Right lobe of liver (tissue), 6 donors: ENCODE data around the gene PXDN. TPM values are rescaled to one million over a fixed set of nuclear protein-coding genes. Genes with fewer than 3 reads are reported as not detected.

ENCODE experiments used
- ATAC-seq, 4 donors: fragments of 200-7000 bp; cut with Tn5 transposase; one replicate each; pipeline ENCODE4 v1.9.1; 2020; ENCODE audit warnings: mild to moderate bottlenecking in 4 of 4, moderate library complexity in 4 of 4
- DNase-seq, 3 donors: peaks; one replicate each; pipeline ENCODE4 v3.0.0-alpha.2; 2020
- H3K27ac ChIP-seq, 3 donors: fragments of 200-600 bp; one replicate each; pipeline ENCODE4 v1.8.0; 2022
- H3K27me3 ChIP-seq, 2 donors: fragments of 200-600 bp; one replicate each; pipeline ENCODE4 v1.8.0; 2022
- H3K36me3 ChIP-seq, 4 donors: fragments of 200-600 bp; sonication (generic) in 1 of 4; one replicate each; pipeline versions ENCODE4 v1.5.1 to v1.8.0; 2017 to 2022; ENCODE audit warnings: control low read depth in 1 of 4
- H3K4me1 ChIP-seq, 4 donors: fragments of 200-600 bp; sonication (generic) in 1 of 4; one replicate each; pipeline versions ENCODE4 v1.5.1 to v1.8.0; 2017 to 2022; ENCODE audit warnings: control low read depth in 1 of 4
- H3K4me3 ChIP-seq, 3 donors: fragments of 200-600 bp; one replicate each; pipeline ENCODE4 v1.8.0; 2022
- H3K9me3 ChIP-seq, 4 donors: fragments of 200-600 bp; sonication (generic) in 1 of 4; one replicate each; pipeline versions ENCODE4 v1.5.1 to v1.8.0; 2017 to 2022; ENCODE audit warnings: control low read depth in 1 of 4
- POLR2A ChIP-seq: fragments of 450-650 bp; IDR thresholded peaks from one replicate; pipeline ENCODE4 v1.6.1; 2017; ENCODE audit warnings: antibody characterized with exemption, mild to moderate bottlenecking
- WGBS: methylation state at CpG from one replicate; pipeline ENCODE4 v1.1.6; 2018; ENCODE audit warnings: low coverage, low lambda C conversion rate; ENCODE audit not compliant: insufficient coverage; ENCODE audit errors: missing lambda C conversion rate; 5-methylcytosine and 5-hydroxymethylcytosine counted together
- intact Hi-C, 2 donors: fragments of 100-400 bp; cut with DNase I; formaldehyde crosslinking; loops; one replicate each; pipeline versions ENCODE4 v1.11.2 to v1.14.1; 2022
- total RNA-seq, 6 experiments: library from RNA; depleted of rRNA in 2 of 6; stranded (reverse); fragments of >200 nt in 2 of 6; fragmentation: NEBNext Ultra II Directional in 3 of 6; extraction: Animal tissue kit (Norgen Biotek cat#: 25700) in 3 of 6; gene quantifications; one replicate each; pipeline versions ENCODE4 v1.1.0 to v1.2.4, GENCODE V29; 2016 to 2023
- TF ChIP-seq, protein P1 (sequence below), 4 donors: fragments of 200-600 bp in 3 of 4; fragments of 450-650 bp in 1 of 4; IDR thresholded peaks; one replicate each; pipeline versions ENCODE4 v1.5.1 to v1.8.0; 2016 to 2022; ENCODE audit warnings: antibody characterized with exemption in 4 of 4, mild to moderate bottlenecking in 2 of 4
- donor health status: DM: no; HTN: yes; CAD: no.
- donor health status: DM: no; HTN: no; CAD: no.
- donor health status: DM: no; HTN: no; CAD: no.
- donor health status: DM: no; HTN: yes; CAD: no.
- donor health status: DM: no; HTN: yes; CAD: no.

The PXDN gene
- total RNA-seq, 6 experiments from 2014 or later = 5.5 to 21.0 (median 11.4) TPM

DNA sequence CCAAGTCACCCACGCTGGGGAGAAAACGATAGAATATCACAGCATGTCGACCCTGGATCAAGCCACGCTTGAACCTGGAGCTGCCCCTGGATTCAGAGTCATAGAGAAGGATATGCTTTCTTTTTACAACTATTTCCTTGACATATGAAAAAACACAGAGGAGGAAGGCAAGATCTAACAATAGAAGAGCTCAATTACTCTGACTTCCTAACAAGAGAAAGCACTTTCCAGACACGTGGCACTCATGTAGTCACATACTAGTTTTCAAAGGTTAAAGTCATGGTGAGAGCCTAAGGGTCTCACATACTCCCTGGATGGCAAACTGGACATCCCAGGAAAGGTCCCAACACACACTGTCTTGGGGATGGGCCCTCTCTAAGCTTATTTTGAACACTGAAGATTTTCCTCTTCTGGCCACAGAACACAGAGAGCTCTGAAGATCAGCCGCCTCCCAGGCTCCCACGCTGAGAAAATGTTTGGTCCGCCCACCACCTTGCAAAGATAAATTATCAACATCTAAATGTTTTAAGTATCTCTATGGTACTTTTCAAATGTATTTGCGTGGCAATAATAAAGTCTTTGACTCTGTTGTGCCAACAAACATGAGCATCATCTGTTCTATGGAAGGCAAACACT is 4.9 kb downstream of the PXDN start:
- Histone ChIP-seq H3K27me3 (no peaks in the 10 kb centered on the region), H3K36me3 (no peaks in the 10 kb centered on the region), H3K9me3 (no peaks in the 10 kb centered on the region), H3K4me1 (peaks cover 0 to 9% (median 0%) of the 10 kb centered on the region in 4 donors), H3K27ac (peak overlapping the region in 1 of 3 donors; percentile 47), H3K4me3 (no peak overlapping the region)
- 60% methylated on average over 9 of the region's 9 CpGs for whole genome bisulfite sequencing
- TF ChIP-seq, protein P1, sequence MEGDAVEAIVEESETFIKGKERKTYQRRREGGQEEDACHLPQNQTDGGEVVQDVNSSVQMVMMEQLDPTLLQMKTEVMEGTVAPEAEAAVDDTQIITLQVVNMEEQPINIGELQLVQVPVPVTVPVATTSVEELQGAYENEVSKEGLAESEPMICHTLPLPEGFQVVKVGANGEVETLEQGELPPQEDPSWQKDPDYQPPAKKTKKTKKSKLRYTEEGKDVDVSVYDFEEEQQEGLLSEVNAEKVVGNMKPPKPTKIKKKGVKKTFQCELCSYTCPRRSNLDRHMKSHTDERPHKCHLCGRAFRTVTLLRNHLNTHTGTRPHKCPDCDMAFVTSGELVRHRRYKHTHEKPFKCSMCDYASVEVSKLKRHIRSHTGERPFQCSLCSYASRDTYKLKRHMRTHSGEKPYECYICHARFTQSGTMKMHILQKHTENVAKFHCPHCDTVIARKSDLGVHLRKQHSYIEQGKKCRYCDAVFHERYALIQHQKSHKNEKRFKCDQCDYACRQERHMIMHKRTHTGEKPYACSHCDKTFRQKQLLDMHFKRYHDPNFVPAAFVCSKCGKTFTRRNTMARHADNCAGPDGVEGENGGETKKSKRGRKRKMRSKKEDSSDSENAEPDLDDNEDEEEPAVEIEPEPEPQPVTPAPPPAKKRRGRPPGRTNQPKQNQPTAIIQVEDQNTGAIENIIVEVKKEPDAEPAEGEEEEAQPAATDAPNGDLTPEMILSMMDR (IDR thresholded peaks at IDR 0.05) = no peak
- TF ChIP-seq POLR2A = no peak
- ATAC-seq (no peak), DNase-seq (no peak)
- intact Hi-C loops = no loop called here

DNA sequence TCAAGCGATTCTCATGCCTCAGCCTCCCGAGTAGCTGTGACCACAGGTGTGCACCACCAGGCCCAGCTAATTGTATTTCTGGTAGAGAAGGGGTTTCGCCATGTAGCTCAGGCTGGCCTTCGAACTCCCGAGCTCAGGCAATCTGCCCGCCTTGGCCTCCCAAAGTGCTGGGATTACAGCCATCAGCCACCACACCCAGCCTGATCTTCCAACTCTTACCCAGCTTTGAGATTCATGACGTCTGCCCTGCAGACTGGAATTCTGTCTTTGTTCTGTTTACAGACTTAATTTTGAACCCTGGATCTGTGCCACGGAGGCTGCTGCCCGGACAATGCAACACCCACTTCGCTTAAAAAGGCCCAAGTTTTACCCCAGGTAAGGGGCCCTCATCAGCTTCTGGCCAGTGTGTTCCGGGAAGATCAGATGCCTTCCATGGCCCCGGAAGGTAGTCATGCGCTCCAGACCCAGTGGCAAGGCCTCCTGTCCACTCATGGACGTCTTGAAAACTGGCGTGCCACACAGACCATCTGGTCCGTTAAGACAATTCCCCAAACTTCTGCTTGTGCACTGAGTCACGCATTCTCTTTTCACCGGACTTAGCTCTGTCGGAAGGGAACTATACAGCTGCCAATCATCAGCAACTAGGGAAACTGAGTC is 5.5 kb downstream of the PXDN start:
- TF ChIP-seq, protein P1 (IDR thresholded peaks at IDR 0.05) = no peak
- TF ChIP-seq POLR2A = no peak
- DNase-seq (peak in 1 of 3 donors; percentile 24), ATAC-seq (no peak)
- H3K27me3 ChIP-seq = no peaks in the 10 kb centered on the region
- peaks cover 0 to 9% (median 0%) of the 10 kb centered on the region in 4 donors for H3K4me1 ChIP-seq
- H3K27ac ChIP-seq = no peak overlapping the region
- no peaks in the 10 kb centered on the region for H3K36me3 ChIP-seq
- H3K9me3 ChIP-seq = no peaks in the 10 kb centered on the region
- H3K4me3 ChIP-seq = no peak overlapping the region
- WGBS = 81% methylated on average over 14 of the region's 19 CpGs
- intact Hi-C loops = no loop called here

DNA sequence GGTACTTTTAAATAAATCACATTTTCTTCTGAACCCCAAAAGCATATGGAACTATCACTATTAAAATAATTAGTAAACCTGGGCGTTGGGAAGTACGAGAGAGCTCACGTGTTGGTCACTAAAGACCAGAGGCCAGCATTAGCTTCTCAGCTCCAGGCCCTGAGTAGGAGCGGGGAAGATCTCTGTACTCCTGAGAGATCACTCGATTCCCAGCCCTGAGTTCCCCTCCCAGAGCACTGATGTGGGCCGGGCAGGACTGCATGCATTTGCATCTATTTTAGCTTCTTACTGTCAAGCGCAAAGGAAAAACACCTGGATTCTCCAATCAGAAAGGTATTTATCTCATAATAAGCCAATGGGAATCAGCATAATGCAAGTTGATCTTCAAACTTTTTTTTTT is 6.2 kb downstream of the PXDN start:
- Histone ChIP-seq H3K9me3 (no peaks in the 10 kb centered on the region), H3K36me3 (no peaks in the 10 kb centered on the region), H3K4me3 (no peak overlapping the region), H3K27me3 (no peaks in the 10 kb centered on the region), H3K4me1 (peaks cover 0 to 9% (median 0%) of the 10 kb centered on the region in 4 donors), H3K27ac (no peak overlapping the region)
- WGBS = 63% methylated on average over 4 of the region's 7 CpGs
- TF ChIP-seq, protein P1 (IDR thresholded peaks at IDR 0.05) = no peak
- no peak for TF ChIP-seq POLR2A
- no peak for DNase-seq
- no peak for ATAC-seq
- intact Hi-C loops = no loop called here

DNA sequence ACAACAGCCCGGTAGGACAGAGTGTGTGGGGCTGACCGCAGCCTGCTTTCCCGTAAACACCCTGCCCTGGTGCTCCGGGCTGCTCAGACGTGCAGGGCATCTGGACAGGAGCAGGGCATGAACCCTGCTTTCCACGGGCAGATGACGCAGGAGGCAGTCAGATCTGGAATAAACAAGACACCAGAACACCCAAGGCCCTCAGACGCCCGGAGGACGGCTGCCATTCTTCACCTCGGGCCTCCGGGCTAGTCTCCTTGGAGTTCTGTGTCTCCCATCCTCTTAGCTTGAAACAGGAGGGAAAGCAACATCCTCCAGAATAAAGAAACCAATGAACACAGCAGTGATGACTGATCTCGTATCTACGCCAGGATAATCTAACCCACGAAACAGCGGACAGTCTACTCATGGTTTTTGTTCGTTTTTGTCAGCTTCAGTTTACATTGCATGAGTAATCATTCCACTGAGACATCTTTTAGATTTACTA is 7.3 kb downstream of the PXDN start:
- Histone ChIP-seq H3K36me3 (no peaks in the 10 kb centered on the region), H3K27ac (no peak overlapping the region), H3K27me3 (no peaks in the 10 kb centered on the region), H3K4me1 (peaks cover 0 to 9% (median 0%) of the 10 kb centered on the region in 4 donors), H3K4me3 (no peak overlapping the region), H3K9me3 (no peaks in the 10 kb centered on the region)
- TF ChIP-seq, protein P1 (IDR thresholded peaks at IDR 0.05) = no peak
- no peak for TF ChIP-seq POLR2A
- DNase-seq (peak in 2 of 3 donors; percentile 40 to 47), ATAC-seq (peak in 3 of 4 donors; percentile 69 to 83 (median 74))
- intact Hi-C loops = no loop called here
- WGBS = 57% methylated on average over 9 of the region's 17 CpGs
